Muscle of leg (tissue), 11 donors: Measurements from ENCODE around the gene B9D1. TPM values are rescaled to one million over a fixed set of nuclear protein-coding genes. Genes with fewer than 3 reads are reported as not detected.
A peak's percentile ranks its signal among the peaks of the same experiment; 100 is the strongest.

Source experiments
- DNase-seq: peaks from one replicate; pipeline ENCODE4 v3.0.0; 2013
- H3K27ac ChIP-seq: one replicate; pipeline ENCODE4 v1.5.1; 2013; ENCODE audit warnings: mild to moderate bottlenecking, low read length, control low read depth
- H3K27me3 ChIP-seq: one replicate; pipeline ENCODE4 v1.6.1; 2013; ENCODE audit warnings: low read length; ENCODE audit not compliant: control insufficient read depth, insufficient read depth
- H3K36me3 ChIP-seq: one replicate; pipeline ENCODE4 v1.6.1; 2013; ENCODE audit warnings: low read length; ENCODE audit not compliant: control insufficient read depth, insufficient read depth
- H3K4me1 ChIP-seq: one replicate; pipeline ENCODE4 v1.6.1; 2013; ENCODE audit warnings: low read length; ENCODE audit not compliant: control insufficient read depth, insufficient read depth
- H3K4me3 ChIP-seq: one replicate; pipeline ENCODE4 v1.5.1; 2013; ENCODE audit warnings: low read length, control low read depth
- H3K9me3 ChIP-seq: replicated peaks from 2 replicates; pipeline ENCODE4 v1.6.1; 2013; ENCODE audit warnings: low read depth, low read length; ENCODE audit not compliant: control insufficient read depth
- WGBS: methylation state at CpG from one replicate; pipeline ENCODE4 v1.1.5; 2013; ENCODE audit warnings: missing lambda C conversion rate; ENCODE audit not compliant: insufficient coverage; 5-methylcytosine and 5-hydroxymethylcytosine counted together
- polyA plus RNA-seq, 8 donors: library from polyadenylated mRNA; unstranded; fragments of 120-200 nt; gene quantifications; one replicate each; pipeline versions ENCODE4 v1.2.1 to v1.2.3, GENCODE V29; 2013; ENCODE audit warnings: inconsistent platforms in 1 of 8, low replicate concordance in 1 of 8; ENCODE audit not compliant: insufficient read length in 8 of 8, insufficient read depth in 1 of 8
- total RNA-seq: library from RNA; stranded (reverse); fragments of 120-200 nt; gene quantifications from one replicate; pipeline ENCODE4 v1.2.4, GENCODE V29; 2013

The B9D1 gene
- total and polyA plus RNA-seq, 9 donors, result 5.7 to 9.7 (median 6.7) TPM

GRCh38 chr17:19304209-19304608, 58.3 kb downstream of the B9D1 start:
- DNase-seq, result peak; percentile 77
- Histone ChIP-seq H3K9me3 (no peaks in the 10 kb centered on the region), H3K4me3 (no peak overlapping the region), H3K4me1 (peaks cover 32% of the 10 kb centered on the region), H3K36me3 (peaks cover 10% of the 10 kb centered on the region), H3K27me3 (no peaks in the 10 kb centered on the region), H3K27ac (peak overlapping the region; percentile 18)
- 75% methylated on average over 7 of the region's 7 CpGs for WGBS

- H3K27me3 ChIP-seq, result no peaks in the 10 kb centered on the region
- H3K4me1 ChIP-seq, result peaks cover 37% of the 10 kb centered on the region
- peak overlapping the region; percentile 69 for H3K27ac ChIP-seq
- DNase-seq, result no peak
- H3K36me3 ChIP-seq, result peaks cover 10% of the 10 kb centered on the region
- no peaks in the 10 kb centered on the region for H3K9me3 ChIP-seq
- no peak overlapping the region for H3K4me3 ChIP-seq
- WGBS, result 84% methylated on average over 5 of the region's 9 CpGs
Observed at GRCh38 chr17:19303367-19303776, 59.2 kb downstream of the B9D1 start.

- peaks cover 10% of the 10 kb centered on the region for H3K36me3 ChIP-seq
- WGBS, result 25% methylated on average over 7 of the region's 9 CpGs
- peak overlapping the region; percentile 69 for H3K27ac ChIP-seq
- H3K4me1 ChIP-seq, result peaks cover 39% of the 10 kb centered on the region
- no peaks in the 10 kb centered on the region for H3K9me3 ChIP-seq
- no peak overlapping the region for H3K4me3 ChIP-seq
- DNase-seq, result peak; percentile 87
- H3K27me3 ChIP-seq, result no peaks in the 10 kb centered on the region
Observed at GRCh38 chr17:19302791-19303331, 59.7 kb downstream of the B9D1 start.

- Histone ChIP-seq H3K27ac (no peak overlapping the region), H3K27me3 (no peaks in the 10 kb centered on the region), H3K36me3 (peaks cover 10% of the 10 kb centered on the region), H3K4me1 (peaks cover 39% of the 10 kb centered on the region), H3K9me3 (no peaks in the 10 kb centered on the region), H3K4me3 (no peak overlapping the region)
- WGBS, result 93% methylated on average over 9 of the region's 9 CpGs
- DNase-seq, result no peak
Observed at GRCh38 chr17:19301973-19302372, 60.5 kb downstream of the B9D1 start.

GRCh38 chr17:19301274-19301951, 61.1 kb downstream of the B9D1 start:
- Histone ChIP-seq H3K36me3 (peaks cover 10% of the 10 kb centered on the region), H3K4me3 (no peak overlapping the region), H3K27me3 (no peaks in the 10 kb centered on the region), H3K4me1 (peaks cover 39% of the 10 kb centered on the region), H3K9me3 (no peaks in the 10 kb centered on the region), H3K27ac (no peak overlapping the region)
- DNase-seq, result no peak
- WGBS, result 81% methylated on average over 5 of the region's 5 CpGs

GRCh38 chr17:19299866-19300265, 62.7 kb downstream of the B9D1 start:
- no peak for DNase-seq
- peaks cover 46% of the 10 kb centered on the region for H3K4me1 ChIP-seq
- no peak overlapping the region for H3K4me3 ChIP-seq
- H3K9me3 ChIP-seq, result no peaks in the 10 kb centered on the region
- H3K36me3 ChIP-seq, result peaks cover 10% of the 10 kb centered on the region
- H3K27ac ChIP-seq, result no peak overlapping the region
- H3K27me3 ChIP-seq, result no peaks in the 10 kb centered on the region
- WGBS, result 88% methylated on average over 7 of the region's 7 CpGs

GRCh38 chr17:19299214-19299747, 63.2 kb downstream of the B9D1 start:
- H3K4me1 ChIP-seq, result peaks cover 40% of the 10 kb centered on the region
- 93% methylated on average over 3 of the region's 4 CpGs for WGBS
- H3K27me3 ChIP-seq, result no peaks in the 10 kb centered on the region
- H3K36me3 ChIP-seq, result peaks cover 10% of the 10 kb centered on the region
- no peak for DNase-seq
- H3K4me3 ChIP-seq, result no peak overlapping the region
- H3K9me3 ChIP-seq, result no peaks in the 10 kb centered on the region
- H3K27ac ChIP-seq, result no peak overlapping the region

GRCh38 chr17:19298569-19299213, 63.8 kb downstream of the B9D1 start:
- H3K36me3 ChIP-seq, result peaks cover 9% of the 10 kb centered on the region
- H3K4me3 ChIP-seq, result no peak overlapping the region
- peaks cover 40% of the 10 kb centered on the region for H3K4me1 ChIP-seq
- peak; percentile 79 for DNase-seq
- peak overlapping the region; percentile 13 for H3K27ac ChIP-seq
- H3K9me3 ChIP-seq, result no peaks in the 10 kb centered on the region
- no CpG with 5 or more reads among the region's 6 CpGs for WGBS
- H3K27me3 ChIP-seq, result no peaks in the 10 kb centered on the region

- 51% methylated on average over 8 of the region's 11 CpGs for WGBS
- no peaks in the 10 kb centered on the region for H3K27me3 ChIP-seq
- H3K4me1 ChIP-seq, result peaks cover 27% of the 10 kb centered on the region
Observed at GRCh38 chr17:19296786-19297778, 65.4 kb downstream of the B9D1 start.

More at GRCh38 chr17:19296786-19297778, 65.4 kb downstream of the B9D1 start:
- no peak overlapping the region for H3K27ac ChIP-seq
- H3K4me3 ChIP-seq, result no peak overlapping the region
- peaks cover 11% of the 10 kb centered on the region for H3K36me3 ChIP-seq
- no peak for DNase-seq
- no peaks in the 10 kb centered on the region for H3K9me3 ChIP-seq
